GM18867 (cell line): ENCODE data around the gene SRM.
"Not testable (repeated sequence)": the region's sequence is repeated elsewhere in the genome, so short reads cannot be mapped to it uniquely, and the experiment has no call there.

Experiments
- ATAC-seq: cut with Tn5 transposase; IDR thresholded peaks from one replicate; pipeline ENCODE4 v1.9.1; 2021; ENCODE audit warnings: mild to moderate bottlenecking, moderate library complexity; ENCODE audit not compliant: unreplicated experiment

Gene SRM

GRCh38 chr1:11065796-11066195, 6.0 kb upstream of the SRM start:
- no peak for ATAC-seq

- no peak for ATAC-seq
Measured at GRCh38 chr1:11064942-11065341, 5.1 kb upstream of the SRM start.

DNA sequence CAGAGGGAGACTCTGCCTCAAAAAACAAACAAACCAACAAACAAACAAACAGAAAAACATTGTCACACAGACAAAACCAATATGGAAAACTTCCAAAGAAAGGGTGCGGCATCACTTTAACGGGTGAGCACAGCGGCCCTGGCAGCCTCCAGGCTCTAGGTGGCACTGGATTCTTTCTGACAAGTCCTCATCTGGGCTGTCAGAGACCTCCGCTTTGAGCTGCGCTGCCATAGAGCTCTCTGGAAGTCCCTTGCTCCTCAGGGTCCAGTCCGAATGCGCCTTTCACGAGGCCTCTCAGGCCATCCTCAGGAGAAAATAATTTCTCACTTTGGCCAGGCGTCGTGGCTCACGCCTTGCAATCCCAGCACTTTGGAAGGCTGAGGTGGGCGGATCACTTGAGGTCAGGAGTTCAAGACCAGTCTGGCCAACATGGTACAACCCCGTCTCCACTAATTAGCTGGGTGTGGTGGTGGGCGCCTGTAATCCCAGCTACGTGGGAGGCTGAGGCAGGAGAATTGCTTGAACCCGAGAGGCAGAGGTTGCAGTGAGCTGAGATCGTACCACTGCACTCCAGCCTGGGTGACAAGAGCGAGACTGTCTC, 4.2 kb upstream of the SRM start:
- not testable (repeated sequence) for ATAC-seq

DNA sequence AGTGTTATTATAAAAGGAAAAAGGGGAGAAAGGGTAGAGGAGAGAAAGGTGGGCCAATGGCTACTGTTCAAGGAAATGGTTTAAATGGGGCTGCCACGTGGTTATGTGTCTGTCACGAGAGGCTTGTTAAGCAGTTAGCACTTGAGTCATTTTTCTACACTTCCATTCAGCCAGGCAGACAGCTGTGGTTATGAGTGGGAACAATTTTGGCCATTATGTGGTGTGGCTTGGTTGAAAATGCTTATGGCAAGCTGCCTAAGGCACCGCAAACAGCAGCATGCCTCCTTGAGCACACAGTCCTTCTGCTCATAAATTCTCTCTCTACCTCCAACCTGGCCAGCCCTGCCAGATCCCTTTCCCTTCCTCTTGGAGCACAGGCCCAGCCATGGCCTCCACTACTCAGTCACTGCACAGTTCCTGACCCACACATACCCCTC, 3.2 kb upstream of the SRM start:
- ATAC-seq, result peak; percentile 19

- no peak for ATAC-seq
Measured at GRCh38 chr1:11061652-11062365, 2.0 kb upstream of the SRM start.

DNA sequence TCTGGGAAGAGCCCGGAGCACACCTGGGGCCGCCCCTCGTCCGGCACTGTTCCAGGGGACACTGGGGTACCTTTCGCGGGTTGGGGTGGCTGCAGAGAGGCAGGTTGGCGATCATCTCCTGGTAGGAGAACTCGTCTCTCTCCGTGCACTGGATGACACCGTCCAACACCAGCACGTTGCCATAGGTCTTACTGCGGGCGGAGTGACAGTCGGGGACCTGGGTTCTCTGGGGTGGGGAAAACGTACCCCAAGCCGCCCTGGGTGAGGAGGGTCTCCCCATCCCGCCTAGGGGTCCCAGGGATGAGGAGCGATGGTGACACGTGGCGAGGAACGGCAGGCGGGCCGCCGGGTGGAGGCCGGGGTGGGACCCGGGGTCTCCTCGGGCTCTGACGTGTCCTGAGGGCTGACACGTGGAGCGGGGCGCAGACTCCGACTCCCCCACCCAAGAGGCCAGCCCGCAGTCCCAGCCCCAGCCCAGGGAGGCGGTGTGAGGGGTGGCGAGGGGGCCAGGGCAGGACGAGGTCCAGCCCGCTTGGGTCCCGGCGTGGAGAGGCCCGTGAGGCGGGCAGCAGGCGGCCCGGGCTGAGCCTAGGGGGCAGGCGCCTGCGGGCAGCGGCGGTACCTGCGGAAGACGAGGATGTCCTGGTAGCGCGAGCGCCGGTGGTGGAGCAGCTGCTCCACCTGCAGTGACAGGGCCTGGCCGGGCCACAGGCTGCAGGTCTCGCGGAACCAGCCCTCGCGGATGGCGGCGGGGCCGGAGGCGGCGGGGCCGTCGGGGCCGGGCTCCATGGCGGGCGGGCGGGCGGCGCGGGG, 457 bp downstream of the SRM start:
- ATAC-seq, result peak; percentile 21

DNA sequence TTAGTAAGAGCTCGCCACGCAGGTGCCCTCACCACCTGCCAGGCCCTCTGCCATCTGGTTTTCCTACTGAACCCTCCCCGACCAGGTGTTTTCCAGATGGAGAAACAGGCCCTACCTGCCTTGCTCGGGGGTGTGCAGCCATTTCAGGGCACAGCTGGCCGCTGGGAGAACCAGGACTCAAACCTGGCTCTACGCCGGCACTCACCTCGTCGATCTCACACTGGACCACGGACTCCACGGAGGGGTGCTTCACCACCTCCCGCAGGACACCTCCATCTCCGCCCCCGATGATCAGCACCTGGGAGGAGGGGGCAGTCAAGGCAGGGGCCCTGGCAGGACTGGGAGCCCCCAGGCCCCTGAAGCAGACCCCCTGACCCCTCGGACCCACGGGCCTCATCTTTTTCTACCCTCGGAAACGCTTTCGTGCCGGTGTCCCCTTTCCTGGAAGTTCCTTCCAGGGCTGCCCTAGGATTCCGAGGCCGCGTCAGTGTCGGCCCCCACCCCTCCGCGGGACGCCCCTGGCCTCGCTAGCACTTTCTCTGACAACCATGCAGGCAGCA, 1.1 kb downstream of the SRM start:
- no peak for ATAC-seq

GRCh38 chr1:11058026-11058425, 1.8 kb downstream of the SRM start:
- no peak for ATAC-seq

DNA sequence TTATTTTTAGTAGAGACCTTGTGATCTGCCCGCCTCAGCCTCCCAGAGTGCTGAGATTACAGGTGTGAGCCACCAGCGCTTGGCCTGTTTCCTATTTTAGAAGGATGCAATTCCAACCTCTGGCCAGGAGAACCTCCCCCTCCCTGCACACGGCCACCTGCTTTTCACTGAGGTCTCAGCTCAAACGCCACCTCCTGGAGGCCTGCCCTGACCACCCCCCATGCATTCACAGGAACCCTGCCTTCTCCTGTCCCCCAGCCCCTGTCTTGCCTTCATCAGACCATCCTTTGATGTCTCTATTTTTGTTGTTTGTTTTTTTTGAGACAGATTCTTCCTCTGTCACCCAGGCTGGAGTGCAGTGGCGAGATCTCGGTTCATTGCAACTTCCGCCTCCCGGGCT, 2.3 kb downstream of the SRM start:
- no peak for ATAC-seq

DNA sequence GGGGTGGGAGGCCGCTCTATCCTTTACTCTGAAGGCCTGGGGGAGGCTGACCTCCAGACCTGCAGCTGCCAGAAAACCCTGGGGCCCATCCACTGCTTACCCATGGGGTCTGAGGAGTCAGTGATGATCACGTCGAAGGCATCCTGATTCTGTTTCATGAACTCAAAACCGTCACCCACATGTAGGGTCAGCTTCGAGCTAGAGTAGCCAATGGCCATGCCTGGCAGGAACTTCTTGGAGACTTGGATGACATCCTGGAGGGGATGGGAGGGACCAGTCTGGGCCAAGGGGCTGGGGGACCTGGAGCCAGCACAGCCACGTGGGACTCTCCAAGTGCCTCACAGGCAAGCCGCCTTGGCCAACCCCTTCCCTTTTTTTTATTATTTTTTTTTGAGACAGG, 3.3 kb downstream of the SRM start:
- ATAC-seq, result no peak

- no peak for ATAC-seq
Measured at GRCh38 chr1:11055676-11056075, 4.1 kb downstream of the SRM start.

- no peak for ATAC-seq
Measured at GRCh38 chr1:11054666-11055065, 5.2 kb downstream of the SRM start.

DNA sequence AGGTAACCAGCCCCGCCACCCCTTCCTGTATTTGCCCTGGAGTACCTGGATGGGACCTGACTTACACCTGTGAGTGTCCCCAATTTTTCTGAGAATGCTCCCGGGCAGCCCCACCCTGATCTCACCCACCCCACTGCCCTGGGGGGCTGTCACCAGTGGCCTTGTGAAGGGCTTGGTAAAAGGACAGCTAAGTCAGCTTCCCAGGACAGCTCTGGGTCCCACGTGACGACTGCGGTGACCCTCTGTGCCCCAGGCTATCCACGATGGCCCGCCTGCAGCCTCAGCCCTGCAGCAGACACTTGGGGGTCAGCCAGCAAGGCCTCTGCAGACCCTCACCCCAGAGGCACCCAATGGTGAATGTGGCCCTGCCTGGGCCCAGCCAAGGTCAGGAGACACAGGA, 5.6 kb downstream of the SRM start:
- no peak for ATAC-seq

- no peak for ATAC-seq
Measured at GRCh38 chr1:11053758-11054137, 6.1 kb downstream of the SRM start.

DNA sequence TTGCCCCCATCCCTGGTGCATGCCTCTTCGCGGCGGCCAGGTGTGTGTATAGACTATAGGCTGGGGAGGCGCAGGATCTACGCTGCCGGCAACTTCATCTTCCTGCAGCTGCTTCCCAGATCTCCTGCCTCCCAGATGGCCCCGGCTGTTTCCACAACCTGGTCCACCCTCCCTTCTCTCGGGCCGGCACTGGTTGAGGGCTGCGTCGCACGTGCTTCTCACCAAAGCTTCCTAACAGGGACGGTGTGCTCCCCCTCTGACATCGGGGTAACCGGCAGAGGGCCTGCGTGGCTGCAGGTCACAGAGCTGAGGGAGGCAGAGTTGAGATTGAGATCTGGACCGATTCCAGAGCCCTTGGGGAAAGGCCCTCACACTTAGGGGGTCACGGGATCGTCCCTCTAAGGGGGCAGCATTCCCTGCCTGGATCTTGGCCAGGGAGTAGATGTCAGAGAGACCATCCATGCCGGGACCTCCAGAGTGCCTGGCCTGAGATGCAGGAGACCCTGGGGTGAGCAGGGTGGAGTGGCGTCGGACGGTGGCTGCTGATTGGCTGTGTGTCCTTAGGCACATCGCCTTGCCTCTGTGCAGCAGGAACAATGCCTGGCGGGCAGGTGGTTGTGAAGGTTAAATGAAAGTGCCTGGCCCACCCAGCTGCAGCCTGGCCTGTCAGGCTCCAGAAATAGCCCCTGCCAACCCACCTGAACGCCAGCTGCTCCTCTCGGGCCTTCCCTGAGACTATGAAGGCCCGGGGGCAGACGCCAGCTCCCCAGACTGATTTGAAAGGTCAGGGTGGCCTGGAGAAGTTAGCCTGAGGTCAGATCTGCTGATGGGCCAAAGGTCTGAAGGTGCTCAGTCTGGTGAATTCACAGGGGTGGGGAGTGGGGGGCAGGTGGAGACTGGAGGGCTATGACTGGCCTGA, 6.7 kb downstream of the SRM start:
- no peak for ATAC-seq

- ATAC-seq, result no peak
Measured at GRCh38 chr1:11051781-11052511, 7.9 kb downstream of the SRM start.

DNA sequence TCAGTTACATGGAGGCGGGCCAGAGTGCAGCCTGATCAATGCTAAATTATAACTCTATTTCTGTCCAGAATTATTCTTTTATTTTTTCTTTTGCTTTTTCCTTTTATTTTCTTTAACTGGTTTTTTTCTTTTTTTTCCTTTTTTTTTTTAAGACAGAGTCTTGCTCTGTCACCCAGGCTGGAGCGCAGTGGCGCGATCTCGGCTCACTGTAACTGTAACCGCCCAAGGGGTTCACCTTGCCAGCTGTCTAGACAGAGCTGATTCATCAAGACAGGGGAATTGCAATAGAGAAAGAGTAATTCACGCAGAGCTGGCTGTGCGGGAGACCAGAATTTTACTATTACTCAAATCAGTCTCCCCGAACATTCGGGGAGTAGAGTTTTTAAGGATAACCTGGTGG, 8.7 kb downstream of the SRM start:
- not testable (repeated sequence) for ATAC-seq

DNA sequence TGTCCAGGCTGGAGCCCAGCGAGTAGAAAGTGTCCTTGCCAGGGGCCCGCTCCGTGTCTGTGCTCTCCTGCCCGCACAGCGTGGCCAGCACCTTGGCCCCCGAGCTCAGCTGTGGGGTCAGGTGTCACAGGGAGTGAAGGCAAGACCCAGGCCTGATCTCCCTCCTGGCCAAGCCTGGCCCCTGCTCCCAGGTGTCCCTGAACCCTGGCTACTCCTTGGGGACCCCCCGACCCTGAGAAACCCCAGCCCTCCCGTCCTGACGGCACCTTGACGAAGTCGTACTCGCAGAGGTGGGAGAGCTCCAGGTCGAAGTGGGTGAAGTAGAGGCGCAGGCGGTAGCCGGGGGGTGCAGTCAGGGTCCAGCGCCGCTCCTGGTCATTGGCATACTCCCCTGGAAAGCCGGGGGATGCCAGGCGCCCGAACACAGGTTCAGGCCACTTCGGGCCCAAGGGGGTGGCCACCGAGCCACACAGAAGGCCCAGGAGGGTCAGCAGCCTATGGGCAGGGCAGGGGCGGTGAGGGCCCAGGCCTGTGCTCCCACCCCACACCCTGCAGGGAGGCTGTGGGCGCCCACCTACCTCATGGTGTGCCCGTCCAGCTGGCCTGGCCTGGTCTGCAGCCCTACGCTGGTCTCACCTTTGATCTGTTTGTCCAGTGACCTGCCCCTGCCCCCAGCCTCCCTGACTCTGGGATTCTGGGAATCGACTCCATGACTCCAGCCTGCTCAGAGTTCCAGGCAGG, 13.0 kb downstream of the SRM start, which contains the start of gene MASP2:
TSS of gene MASP2 (minus strand) at position 615 of the 741 bp plus-strand sequence. CDS start at position 583, 32 bp downstream.
- no peak for ATAC-seq

DNA sequence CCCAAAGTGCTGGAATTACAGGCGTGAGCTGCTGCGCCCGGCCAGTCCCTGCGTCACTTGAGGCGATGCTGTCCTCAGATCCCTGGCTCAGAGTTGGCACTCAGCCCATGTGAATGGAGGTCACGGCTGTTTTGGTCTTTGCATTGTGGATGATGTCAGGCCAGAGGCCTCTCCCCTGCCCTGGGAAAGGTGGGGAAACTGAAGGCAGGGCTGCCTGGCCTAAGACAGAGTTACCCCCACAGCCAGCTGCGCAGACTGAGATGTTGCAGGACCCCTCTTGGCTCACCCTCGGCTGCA, 13.6 kb downstream of the SRM start:
- ATAC-seq, result no peak
